ENCODE measurements around the gene CCDC78.

DNA sequence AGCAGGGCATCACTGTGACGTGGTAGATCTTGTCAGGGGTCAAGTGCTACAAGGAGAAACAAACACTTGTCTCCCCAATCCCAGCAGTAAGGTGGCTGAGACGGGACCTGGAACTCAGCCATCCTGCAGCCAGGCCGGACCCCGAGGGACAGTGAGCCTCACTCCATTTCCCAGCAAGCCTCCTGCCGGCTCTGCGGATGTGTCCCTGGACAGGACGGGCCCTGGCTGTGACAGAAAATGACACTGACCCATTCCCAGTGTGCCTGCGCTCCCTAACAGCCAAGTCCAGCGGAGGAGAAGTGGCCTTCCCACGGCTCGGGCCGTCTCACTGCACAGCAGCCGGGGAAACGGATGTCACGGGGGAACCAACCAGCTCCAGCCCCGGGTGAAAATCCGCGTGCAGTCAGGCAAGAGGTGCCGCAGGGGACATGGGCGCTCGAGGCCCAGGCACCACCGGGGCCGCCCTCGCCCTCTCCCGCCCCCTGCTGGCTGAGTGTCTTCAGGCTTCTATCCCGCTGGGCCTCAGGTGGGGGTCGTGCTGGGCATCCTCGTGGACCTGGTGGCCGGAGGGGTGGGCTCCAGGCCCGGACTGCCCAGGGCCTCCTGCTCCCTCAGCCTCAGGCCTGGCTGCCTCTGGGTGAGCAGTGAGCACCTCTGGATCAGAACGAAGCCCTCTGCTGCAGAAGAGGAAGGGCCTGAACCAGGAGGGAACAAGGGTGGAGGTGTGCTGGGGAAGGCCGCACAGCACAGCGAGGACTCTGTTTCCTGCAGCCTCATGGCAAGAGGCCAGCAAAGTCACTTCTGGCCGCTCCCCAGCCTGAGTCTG lies 7.4 kb upstream of the CCDC78 start:
- TF ChIP-seq, protein P1, sequence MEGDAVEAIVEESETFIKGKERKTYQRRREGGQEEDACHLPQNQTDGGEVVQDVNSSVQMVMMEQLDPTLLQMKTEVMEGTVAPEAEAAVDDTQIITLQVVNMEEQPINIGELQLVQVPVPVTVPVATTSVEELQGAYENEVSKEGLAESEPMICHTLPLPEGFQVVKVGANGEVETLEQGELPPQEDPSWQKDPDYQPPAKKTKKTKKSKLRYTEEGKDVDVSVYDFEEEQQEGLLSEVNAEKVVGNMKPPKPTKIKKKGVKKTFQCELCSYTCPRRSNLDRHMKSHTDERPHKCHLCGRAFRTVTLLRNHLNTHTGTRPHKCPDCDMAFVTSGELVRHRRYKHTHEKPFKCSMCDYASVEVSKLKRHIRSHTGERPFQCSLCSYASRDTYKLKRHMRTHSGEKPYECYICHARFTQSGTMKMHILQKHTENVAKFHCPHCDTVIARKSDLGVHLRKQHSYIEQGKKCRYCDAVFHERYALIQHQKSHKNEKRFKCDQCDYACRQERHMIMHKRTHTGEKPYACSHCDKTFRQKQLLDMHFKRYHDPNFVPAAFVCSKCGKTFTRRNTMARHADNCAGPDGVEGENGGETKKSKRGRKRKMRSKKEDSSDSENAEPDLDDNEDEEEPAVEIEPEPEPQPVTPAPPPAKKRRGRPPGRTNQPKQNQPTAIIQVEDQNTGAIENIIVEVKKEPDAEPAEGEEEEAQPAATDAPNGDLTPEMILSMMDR (conservative IDR thresholded peaks at IDR 0.05; ENCODE audit: low read depth, low read length): 0 out of 2 replicates have a peak, but pooled peaks have one; percentile 20
- no peak for TF ChIP-seq RFX5 (IDR thresholded peaks at IDR 0.05; ENCODE audit: low read depth, low read length)

Measured in IMR-90 (cell line).